HG03342 (cell line): Measurements from ENCODE around the gene EHD2.
"Not testable (repeated sequence)": the region's sequence is repeated elsewhere in the genome, so short reads cannot be mapped to it uniquely, and the experiment has no call there.

Experiments used
- ATAC-seq: cut with Tn5 transposase; IDR thresholded peaks from one replicate; pipeline ENCODE4 v1.9.1; 2021; ENCODE audit warnings: mild to moderate bottlenecking, moderate library complexity; ENCODE audit not compliant: unreplicated experiment

The EHD2 gene

DNA sequence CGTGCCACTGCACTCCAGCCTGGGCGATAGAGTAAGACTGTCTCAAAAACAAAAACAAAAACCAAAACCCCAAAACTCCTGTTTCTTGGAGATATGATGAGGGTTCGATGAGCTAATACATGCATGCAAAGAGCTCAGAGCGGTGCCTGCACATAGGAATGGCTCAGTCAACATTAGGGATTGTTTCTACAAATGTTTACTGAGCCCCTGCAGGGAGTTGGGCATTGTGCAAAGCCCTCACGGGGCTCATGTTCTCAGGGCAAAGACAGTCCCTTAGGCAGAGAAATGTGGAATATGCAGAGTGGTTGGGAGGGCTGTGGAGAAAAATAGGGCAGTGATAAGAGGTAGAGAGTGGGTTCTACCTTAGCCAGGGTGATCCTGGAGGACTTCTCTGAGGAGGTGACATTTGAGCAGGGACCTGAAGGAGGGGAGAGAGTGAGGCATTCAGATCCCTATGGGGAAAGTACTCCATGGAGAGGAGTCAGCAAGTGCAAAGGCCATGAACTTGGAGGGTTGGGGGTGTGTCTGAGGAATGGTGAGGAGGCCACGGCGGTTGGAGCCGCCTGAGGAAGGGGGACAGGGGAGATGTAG lies 1.5 kb upstream of the EHD2 start:
- ATAC-seq: no peak

- no peak for ATAC-seq
These were observed 1.1 kb downstream of the EHD2 start for GRCh38 chr19:47714339-47714738.

GRCh38 chr19:47714855-47715254 lies 1.6 kb downstream of the EHD2 start:
- not testable (repeated sequence) for ATAC-seq

GRCh38 chr19:47716270-47716937 lies 3.2 kb downstream of the EHD2 start:
- ATAC-seq: no peak

- ATAC-seq: not testable (repeated sequence)
These were observed 5.3 kb downstream of the EHD2 start for GRCh38 chr19:47718415-47719046.

DNA sequence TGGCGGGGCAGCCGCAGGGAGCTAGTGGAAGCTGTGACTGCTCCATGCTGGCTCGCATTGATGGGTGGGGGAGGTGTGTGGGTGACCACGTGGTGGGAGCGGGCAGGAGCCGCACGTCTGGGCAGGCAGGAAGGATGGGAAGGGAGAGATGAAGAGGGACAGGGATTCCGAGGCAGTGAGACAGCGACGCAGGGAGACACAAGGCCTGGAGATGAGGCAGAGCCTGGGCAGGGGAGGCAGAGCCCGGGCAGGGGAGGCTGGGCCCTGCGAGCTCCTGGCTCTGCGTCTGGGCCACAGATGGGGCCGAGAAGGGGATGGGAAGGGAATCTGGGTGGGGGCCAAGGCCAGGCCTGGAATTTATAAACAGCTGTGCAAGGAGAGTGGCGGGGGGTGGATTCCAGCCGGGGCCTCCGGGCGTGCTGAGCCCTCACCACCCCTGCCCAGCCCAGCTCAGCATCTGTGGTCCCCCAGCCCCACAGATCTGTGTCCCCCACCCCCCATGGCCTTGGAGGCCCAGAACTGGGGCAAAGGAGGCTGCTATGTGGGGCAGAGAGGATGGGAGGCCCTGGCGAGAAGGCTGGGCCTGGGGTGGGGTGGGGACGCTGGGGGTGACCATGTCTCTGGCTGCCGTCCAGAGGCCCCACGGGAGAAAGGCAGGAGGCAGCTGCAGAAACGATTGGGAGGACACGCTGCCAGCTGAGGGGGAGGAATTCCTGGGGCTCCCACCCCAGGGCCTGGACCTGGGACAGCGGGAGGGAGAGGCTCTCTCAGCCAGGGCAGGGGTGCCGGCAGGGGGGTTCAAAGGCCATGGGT lies 6.0 kb downstream of the EHD2 start:
- no peak for ATAC-seq

GRCh38 chr19:47720669-47721422 lies 7.6 kb downstream of the EHD2 start:
- no peak for ATAC-seq

GRCh38 chr19:47723581-47723940 lies 10.3 kb downstream of the EHD2 start:
- ATAC-seq: no peak

GRCh38 chr19:47725759-47726401 lies 12.7 kb downstream of the EHD2 start:
- no peak for ATAC-seq

- ATAC-seq: no peak
These were observed 13.2 kb downstream of the EHD2 start for GRCh38 chr19:47726467-47726866.

DNA sequence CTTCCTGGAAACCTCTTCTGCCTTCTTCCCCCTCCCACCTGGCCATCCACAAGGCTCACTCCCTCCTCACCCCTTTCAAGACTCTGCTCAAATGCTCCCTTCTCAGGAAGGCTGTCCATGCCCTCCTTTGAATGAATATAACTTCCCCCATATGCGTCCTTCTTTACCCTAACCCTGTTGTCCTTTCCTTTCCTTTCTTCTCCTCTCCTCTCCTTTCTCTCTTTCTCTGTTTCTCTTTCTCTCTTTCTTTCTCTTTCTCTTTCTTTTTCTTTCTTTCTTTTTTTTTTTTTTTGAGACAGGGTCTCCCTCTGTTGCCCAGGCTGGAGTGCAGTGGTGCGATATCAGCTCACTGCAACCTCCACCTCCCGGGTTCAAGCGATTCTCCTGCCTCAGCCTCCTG lies 15.1 kb downstream of the EHD2 start:
- ATAC-seq: not testable (repeated sequence)

- no peak for ATAC-seq
These were observed 16.2 kb downstream of the EHD2 start for GRCh38 chr19:47729468-47729798.

- no peak for ATAC-seq
These were observed 16.7 kb downstream of the EHD2 start for GRCh38 chr19:47729799-47730520.

DNA sequence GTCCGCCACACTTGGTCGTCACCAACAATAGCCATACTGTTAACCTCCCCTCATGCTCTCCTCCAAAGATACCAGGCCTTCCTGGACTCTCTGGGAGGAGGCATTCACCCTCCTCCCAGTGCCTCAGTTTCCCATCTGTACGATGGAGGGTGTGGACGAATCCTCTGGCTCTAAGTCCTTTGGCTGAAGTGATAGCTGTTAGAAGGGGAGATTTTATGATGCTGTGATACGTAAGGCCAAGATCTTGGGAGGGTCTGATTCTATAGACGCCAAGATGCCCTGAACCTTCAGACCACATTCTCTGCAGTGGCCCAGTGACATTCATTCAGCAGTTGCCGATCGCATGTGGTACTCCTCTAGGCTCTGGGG lies 17.3 kb downstream of the EHD2 start:
- no peak for ATAC-seq

DNA sequence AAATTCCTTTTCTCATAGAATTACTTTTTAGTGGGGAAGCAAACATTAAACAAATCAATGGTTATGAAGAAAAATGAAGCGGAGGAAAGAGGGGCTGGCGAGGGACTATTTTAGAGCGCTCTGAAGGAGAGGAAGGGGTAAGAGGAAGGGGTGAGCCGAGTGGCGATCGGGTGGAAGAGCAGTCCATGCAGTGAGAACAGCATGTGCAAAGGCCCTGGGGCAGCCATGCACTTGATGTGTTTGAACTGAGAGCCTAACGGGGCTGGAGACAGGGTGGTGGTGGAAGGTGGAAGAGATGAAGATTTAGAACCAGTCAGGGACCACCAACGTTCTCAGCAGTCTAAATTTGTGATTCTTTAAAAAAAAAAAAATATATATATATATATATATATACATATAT lies 17.7 kb downstream of the EHD2 start:
- ATAC-seq: no peak

- no peak for ATAC-seq
These were observed 21.9 kb downstream of the EHD2 start for GRCh38 chr19:47735131-47735530.

- ATAC-seq: no peak
These were observed 27.8 kb downstream of the EHD2 start for GRCh38 chr19:47740866-47741519.

DNA sequence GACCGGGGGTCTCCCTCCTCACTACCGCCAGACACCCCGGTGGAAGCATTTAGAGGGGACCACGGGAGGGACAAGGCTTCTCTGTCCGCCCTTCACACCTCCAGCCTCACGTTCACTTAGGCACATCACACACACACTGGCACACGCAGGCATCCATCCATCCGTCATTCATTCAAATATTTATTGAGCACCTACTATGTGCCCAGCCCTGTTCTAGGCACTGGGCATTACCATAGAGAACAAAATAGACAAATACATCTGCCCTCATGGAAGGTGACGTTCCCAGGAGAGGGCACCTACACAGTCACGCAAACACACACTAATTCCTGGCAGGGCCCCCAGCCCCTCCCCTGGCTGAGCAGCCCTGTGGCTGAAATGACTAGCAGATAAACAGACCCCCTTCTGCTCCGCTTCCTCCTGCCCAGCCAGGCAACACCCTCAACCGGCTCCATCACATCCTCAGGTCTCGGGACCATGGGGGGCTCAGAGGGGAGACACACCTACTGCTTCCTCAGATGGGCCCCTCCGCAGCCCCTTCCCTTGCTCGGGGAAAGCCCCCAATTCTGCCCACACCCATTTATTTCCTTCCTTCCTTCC lies 28.4 kb downstream of the EHD2 start:
- no peak for ATAC-seq

DNA sequence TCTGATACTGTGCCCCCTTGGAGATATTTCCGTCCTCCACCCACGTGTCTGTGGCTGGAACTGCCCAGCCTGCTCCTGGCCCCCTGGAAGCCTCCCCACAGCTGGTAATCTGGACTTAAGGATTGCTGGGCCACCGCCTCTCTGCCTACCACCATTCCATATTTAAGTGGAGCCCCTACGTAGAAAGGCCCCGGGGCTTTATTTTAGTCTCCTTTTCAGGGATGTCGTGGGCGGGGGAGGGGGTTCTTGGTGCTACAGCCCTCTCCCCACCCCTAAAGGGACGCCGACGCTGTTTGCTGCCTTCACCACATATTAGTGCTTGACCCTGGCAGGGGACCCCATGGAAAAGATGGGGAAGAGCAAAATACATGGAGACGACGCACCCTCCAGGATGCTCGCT lies 29.4 kb downstream of the EHD2 start:
- ATAC-seq: no peak
